Glutamatergic neuron (in vitro differentiated cells): ENCODE data around the gene SLC25A48. TPM values are rescaled to one million over a fixed set of nuclear protein-coding genes. Genes with fewer than 3 reads are reported as not detected.

Source experiments
- DNase-seq: peaks from one replicate; pipeline ENCODE4 v3.0.0; 2022
- H3K27ac Mint-ChIP-seq: one replicate; pipeline ENCODE4 v1.8.0; 2020; ENCODE audit warnings: mild to moderate bottlenecking, mixed read lengths, inconsistent platforms; ENCODE audit not compliant: unreplicated experiment
- H3K27me3 Mint-ChIP-seq: one replicate; pipeline ENCODE4 v1.8.0; 2020; ENCODE audit warnings: mild to moderate bottlenecking, moderate library complexity, mixed read lengths, inconsistent platforms; ENCODE audit not compliant: unreplicated experiment
- H3K36me3 Mint-ChIP-seq: one replicate; pipeline ENCODE4 v1.8.0; 2020; ENCODE audit warnings: mild to moderate bottlenecking, mixed read lengths, inconsistent platforms; ENCODE audit not compliant: unreplicated experiment
- H3K4me1 Mint-ChIP-seq: one replicate; pipeline ENCODE4 v1.8.0; 2020; ENCODE audit warnings: mild to moderate bottlenecking, low read depth, mixed read lengths, inconsistent platforms; ENCODE audit not compliant: unreplicated experiment
- H3K4me3 Mint-ChIP-seq: one replicate; pipeline ENCODE4 v1.8.0; 2020; ENCODE audit warnings: mild to moderate bottlenecking, mixed read lengths, inconsistent platforms; ENCODE audit not compliant: unreplicated experiment
- H3K9me3 Mint-ChIP-seq: one replicate; pipeline ENCODE4 v1.8.0; 2020; ENCODE audit warnings: mild to moderate bottlenecking, moderate library complexity, mixed read lengths, inconsistent platforms; ENCODE audit not compliant: unreplicated experiment
- total RNA-seq: library from RNA; stranded (reverse); fragmentation: NEBNext Ultra II Directional; extraction: Animal tissue kit (Norgen Biotek cat#: 25700); gene quantifications from one replicate; pipeline ENCODE4 v1.2.1, GENCODE V29; 2021; ENCODE audit not compliant: unreplicated experiment
- TF ChIP-seq, protein P1 (sequence below): fragments of 200-600 bp; sonication (generic); IDR thresholded peaks from one replicate; pipeline ENCODE4 v1.5.0; 2021; ENCODE audit not compliant: partially characterized antibody, unreplicated experiment

The SLC25A48 gene
- total RNA-seq, 1 donor from 2014 or later: 1.7 TPM

DNA sequence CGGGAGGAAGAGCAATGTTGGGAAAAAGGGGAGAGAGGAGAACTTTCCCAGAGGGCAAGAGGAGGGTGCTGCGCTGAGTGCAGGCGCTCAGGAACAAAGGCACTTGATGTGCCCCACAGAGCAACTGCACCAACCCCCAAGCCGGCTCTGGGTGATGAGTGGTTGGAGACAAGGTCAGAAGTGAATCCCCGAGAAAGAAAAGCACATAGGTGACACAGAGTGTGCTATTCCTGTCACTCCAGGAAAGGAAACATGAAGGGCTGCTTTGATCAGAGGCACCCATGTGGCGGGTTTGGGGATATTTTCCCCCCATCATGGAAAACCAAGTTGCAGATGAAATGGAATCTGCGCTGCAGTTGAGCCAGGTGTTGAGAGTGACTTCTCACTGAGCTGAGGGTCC is 20.7 kb upstream of the SLC25A48 start:
- Mint-ChIP-seq H3K4me1 (no peaks in the 10 kb centered on the region), H3K9me3 (no peaks in the 10 kb centered on the region), H3K4me3 (no peak overlapping the region), H3K36me3 (peaks cover 4% of the 10 kb centered on the region), H3K27me3 (no peaks in the 10 kb centered on the region), H3K27ac (no peak overlapping the region)
- no peak for DNase-seq
- TF ChIP-seq, protein P1, sequence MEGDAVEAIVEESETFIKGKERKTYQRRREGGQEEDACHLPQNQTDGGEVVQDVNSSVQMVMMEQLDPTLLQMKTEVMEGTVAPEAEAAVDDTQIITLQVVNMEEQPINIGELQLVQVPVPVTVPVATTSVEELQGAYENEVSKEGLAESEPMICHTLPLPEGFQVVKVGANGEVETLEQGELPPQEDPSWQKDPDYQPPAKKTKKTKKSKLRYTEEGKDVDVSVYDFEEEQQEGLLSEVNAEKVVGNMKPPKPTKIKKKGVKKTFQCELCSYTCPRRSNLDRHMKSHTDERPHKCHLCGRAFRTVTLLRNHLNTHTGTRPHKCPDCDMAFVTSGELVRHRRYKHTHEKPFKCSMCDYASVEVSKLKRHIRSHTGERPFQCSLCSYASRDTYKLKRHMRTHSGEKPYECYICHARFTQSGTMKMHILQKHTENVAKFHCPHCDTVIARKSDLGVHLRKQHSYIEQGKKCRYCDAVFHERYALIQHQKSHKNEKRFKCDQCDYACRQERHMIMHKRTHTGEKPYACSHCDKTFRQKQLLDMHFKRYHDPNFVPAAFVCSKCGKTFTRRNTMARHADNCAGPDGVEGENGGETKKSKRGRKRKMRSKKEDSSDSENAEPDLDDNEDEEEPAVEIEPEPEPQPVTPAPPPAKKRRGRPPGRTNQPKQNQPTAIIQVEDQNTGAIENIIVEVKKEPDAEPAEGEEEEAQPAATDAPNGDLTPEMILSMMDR: no peak

DNA sequence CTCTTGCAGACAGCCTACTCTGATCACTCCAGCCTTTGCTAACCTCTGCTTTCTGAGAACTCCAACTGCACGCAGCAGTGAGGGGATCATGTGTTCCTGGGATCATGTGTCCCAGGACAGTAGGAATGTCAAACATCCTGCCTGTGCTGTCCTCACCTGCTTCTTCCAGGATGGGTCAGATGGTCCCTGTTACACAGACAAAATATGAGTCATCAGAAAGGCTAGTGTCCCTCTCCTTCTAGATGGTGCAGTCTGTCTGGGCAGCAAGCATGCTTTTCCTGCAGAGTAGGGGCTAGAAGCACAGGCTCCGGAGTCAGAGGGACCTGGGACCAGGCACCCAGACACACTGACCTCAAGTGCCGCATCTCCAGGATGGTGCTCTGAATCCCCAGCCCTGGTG is 20.1 kb upstream of the SLC25A48 start:
- TF ChIP-seq, protein P1: no peak
- H3K4me1 Mint-ChIP-seq: no peaks in the 10 kb centered on the region
- H3K9me3 Mint-ChIP-seq: no peaks in the 10 kb centered on the region
- no peak overlapping the region for H3K4me3 Mint-ChIP-seq
- no peaks in the 10 kb centered on the region for H3K27me3 Mint-ChIP-seq
- no peak overlapping the region for H3K27ac Mint-ChIP-seq
- no peak for DNase-seq
- H3K36me3 Mint-ChIP-seq: peaks cover 4% of the 10 kb centered on the region

DNA sequence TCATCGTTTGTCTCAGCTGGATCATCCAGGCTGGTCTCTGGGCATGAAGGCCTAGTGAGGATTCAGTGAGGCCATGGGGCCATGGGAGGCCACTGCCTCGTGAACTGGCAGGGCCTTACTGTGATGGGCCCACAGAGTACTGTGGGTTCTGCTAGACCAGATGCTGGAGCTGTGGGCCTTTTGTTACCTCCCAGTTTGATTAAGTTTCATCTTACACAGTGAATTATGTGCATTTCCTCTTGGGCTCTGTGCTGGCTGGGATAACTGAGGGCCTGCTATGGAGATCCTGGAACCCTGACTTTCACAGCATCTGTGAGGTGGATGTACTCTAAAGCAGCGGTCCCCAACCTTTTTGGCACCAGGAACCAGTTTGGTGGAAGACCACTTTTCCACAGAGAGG is 19.7 kb upstream of the SLC25A48 start:
- no peaks in the 10 kb centered on the region for H3K4me1 Mint-ChIP-seq
- DNase-seq: no peak
- no peaks in the 10 kb centered on the region for H3K27me3 Mint-ChIP-seq
- peaks cover 4% of the 10 kb centered on the region for H3K36me3 Mint-ChIP-seq
- no peaks in the 10 kb centered on the region for H3K9me3 Mint-ChIP-seq
- H3K4me3 Mint-ChIP-seq: no peak overlapping the region
- TF ChIP-seq, protein P1: no peak
- H3K27ac Mint-ChIP-seq: no peak overlapping the region

DNA sequence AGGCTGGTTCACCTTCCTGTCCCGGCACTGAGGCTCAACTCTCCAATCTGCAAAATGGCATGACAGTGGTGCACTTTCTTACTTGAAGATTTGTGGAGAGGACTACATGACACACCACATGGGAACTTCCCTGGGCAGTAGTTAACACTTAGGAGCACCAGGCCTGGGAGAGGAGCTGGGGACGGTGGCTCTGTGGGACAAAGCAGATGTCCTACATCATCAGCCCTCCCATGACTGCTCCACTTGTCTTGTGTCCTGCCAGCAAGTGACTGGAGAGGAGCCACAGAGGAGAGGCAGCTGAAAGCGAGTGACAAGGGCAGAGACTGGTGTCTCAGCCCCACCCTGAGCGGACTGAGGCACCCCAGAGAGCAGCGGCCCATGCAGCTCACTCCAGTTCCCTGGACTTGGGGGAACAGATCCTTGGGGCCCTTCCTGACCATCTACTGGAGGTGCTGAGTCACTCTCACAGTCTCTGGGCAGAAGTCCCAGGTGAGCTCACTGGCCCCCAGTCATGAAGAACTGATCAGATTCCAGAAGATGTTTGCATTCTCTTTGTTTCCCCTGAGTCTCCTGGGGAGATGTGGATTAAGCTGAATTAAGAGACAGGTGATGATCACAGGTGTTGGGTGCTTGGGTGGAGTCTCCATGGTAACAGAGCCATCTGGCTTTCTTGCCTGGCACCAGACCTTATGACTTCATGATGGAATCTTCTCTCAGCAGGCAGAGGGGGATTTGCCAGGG is 13.2 kb upstream of the SLC25A48 start:
- no peak for DNase-seq
- no peaks in the 10 kb centered on the region for H3K4me1 Mint-ChIP-seq
- TF ChIP-seq, protein P1: no peak
- H3K9me3 Mint-ChIP-seq: peaks cover 2% of the 10 kb centered on the region
- H3K27ac Mint-ChIP-seq: no peak overlapping the region
- H3K4me3 Mint-ChIP-seq: no peak overlapping the region
- no peaks in the 10 kb centered on the region for H3K27me3 Mint-ChIP-seq
- no peaks in the 10 kb centered on the region for H3K36me3 Mint-ChIP-seq

DNA sequence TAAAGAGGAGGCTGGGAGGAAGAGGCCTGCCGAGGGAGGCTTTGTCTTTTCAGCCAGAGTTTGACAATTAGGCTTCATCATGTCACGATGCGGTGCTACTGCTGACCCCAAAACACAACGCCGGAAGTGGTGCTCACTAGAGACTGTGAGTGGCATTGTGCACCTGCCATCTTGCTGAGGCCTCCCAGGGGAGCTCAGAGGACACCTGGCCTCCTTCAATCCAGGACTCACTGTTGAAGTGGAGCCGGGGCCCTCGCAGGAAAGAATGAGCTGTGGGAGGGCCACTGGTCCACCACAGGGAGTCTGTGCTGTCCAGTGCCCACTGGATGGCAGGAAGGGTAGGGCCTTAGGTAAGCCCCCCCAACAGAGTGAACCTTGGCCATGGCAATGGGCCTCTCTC is 12.7 kb upstream of the SLC25A48 start:
- H3K4me3 Mint-ChIP-seq: no peak overlapping the region
- TF ChIP-seq, protein P1: no peak
- H3K36me3 Mint-ChIP-seq: no peaks in the 10 kb centered on the region
- peaks cover 3% of the 10 kb centered on the region for H3K27me3 Mint-ChIP-seq
- peaks cover 2% of the 10 kb centered on the region for H3K9me3 Mint-ChIP-seq
- H3K4me1 Mint-ChIP-seq: no peaks in the 10 kb centered on the region
- H3K27ac Mint-ChIP-seq: no peak overlapping the region
- no peak for DNase-seq
